ENCODE measurements around the gene TMBIM1. TPM values are rescaled to one million over a fixed set of nuclear protein-coding genes. Genes with fewer than 3 reads are reported as not detected.

The TMBIM1 gene
- total and polyA plus RNA-seq, 9 of the 15 experiments (the other 6 are each of a cell fraction or from before 2014, with no cell fraction given), result 14.2 to 105 (median 47.0) TPM

DNA sequence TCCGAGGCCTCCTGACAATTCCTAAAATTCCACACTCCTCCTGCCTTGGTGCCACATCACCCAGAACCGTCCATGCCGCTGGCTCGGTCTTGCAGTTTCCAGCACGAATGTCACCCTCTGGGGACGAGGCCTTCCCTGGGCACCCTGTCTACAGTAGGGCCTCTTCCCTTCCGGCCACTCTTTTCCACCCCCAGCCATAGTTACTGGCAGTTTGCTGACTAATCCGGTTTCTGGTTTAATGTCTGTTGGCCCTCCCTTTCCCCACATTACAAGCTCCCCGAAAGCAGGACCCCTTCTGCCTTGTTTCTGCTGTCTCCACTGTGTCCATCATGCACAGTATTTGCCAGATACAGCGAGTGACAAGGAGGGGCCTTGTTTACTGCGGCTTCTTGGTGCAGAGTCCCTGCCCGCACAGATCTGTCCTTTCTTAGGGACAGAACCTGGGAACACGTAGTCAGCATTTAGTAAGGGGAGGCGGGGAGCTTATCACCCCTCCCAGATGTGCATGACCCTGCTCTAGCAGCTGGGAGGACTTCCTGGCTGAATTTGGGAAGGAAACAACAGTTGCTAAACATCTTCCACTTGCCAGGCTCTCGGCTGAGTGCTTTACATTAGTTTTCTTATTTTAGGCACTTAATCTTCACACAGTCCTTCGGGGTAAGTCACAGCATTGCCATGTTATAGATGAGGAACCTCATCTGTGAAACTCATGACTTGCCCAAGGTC, 40.8 kb upstream of the TMBIM1 start (continued):
- TF ChIP-seq PRMT5 (CRISPR knock-in tag; IDR thresholded peaks at IDR 0.05), result no peak
- no peak for TF ChIP-seq KDM1A (IDR thresholded peaks at IDR 0.05)
- TF ChIP-seq CCNT2 (IDR thresholded peaks at IDR 0.05; ENCODE audit: borderline replicate concordance, extremely low read depth, insufficient read length, low read depth, low read length), result no peak
- no peak; the same call in 1 of the 2 replicates for TF ChIP-seq ZNF263 (CRISPR knock-in tag; IDR thresholded peaks at IDR 0.05; ENCODE audit: borderline replicate concordance)
- peak; percentile 88 for TF ChIP-seq DPF2 (IDR thresholded peaks at IDR 0.05)
- no peak for TF ChIP-seq ZNF507 (tag; conservative IDR thresholded peaks at IDR 0.05)
- no peak for TF ChIP-seq PPARD (CRISPR knock-in tag; IDR thresholded peaks at IDR 0.05)

- ChIA-PET POLR2A (interaction anchor here (1.7 to 2.2 kb wide), 3 partner anchors 9 to 35 kb away, joined by 4 to 7 read pairs (median 5); no protein-coding TSS in a partner anchor), CTCF (ENCODE audit: low intra/inter-chr PET ratio) (no interaction called here)
- BruUV-seq (replicated peaks), result no TSS peak
- FAIRE-seq (no peak), DNase-seq (ENCODE audit: extremely low read depth in 1 of 4, low spot score in 3 of 4) (peak in 1 of 4 experiments; percentile 32), ATAC-seq (peak; percentile 30)
- Histone ChIP-seq H3K79me2 (ENCODE audit: control insufficient read depth, insufficient read depth, low read length) (peaks cover 30% of the 10 kb centered on the region), H3K9ac (ENCODE audit: insufficient read depth in 1 of 2, low read depth in 2 of 2, low read length in 2 of 2) (peak overlapping the region; percentile 85 to 95), H3K4me2 (ENCODE audit: insufficient read depth, low read length) (peak overlapping the region; percentile 90), H3K27ac (ENCODE audit: extremely low read depth, low read depth, low read length) (peak overlapping the region; percentile 98), H3K9me3 (replicated peaks; ENCODE audit: control insufficient read depth, insufficient read depth, low read depth, low read length) (no peaks in the 10 kb centered on the region), H3K36me3 (ENCODE audit: control insufficient read depth, insufficient read depth, low read length) (0 out of 3 replicates have a peak, but pooled peaks cover 2% of the 10 kb centered on the region), H3K4me3 (peak overlapping the region; percentile 27), H3K27me3 (ENCODE audit: control insufficient read depth in 2 of 2, insufficient read depth in 2 of 2, low read length in 2 of 2) (no peaks in the 10 kb centered on the region), H3K9me1 (ENCODE audit: control insufficient read depth, insufficient read depth, low read length) (no peaks in the 10 kb centered on the region), H4K20me1 (replicated peaks; ENCODE audit: control insufficient read depth, insufficient read depth, low read length) (no peaks in the 10 kb centered on the region), H3K4me1 (replicated peaks in 1 of 2; ENCODE audit: control insufficient read depth in 2 of 2, insufficient read depth in 2 of 2, low read length in 2 of 2) (peaks cover 32 to 39% of the 10 kb centered on the region in 2 experiments), H2AFZ (ENCODE audit: low read depth, low read length) (peak overlapping the region; percentile 14; the same call in 1 of the 2 replicates)
- in situ Hi-C loops (cut with MboI), result no loop called here
- no peak for TF ChIP-seq HMG20B (CRISPR knock-in tag; IDR thresholded peaks at IDR 0.05)
- whole genome bisulfite sequencing (ENCODE audit: insufficient coverage, low coverage, missing lambda C conversion rate), result 44% methylated on average over 1 of the region's 1 CpG
- intact Hi-C loops (cut with micrococcal nuclease), result no loop called here
Observed at GRCh38 chr2:218332288-218332687, 40.0 kb upstream of the TMBIM1 start.
